GM23248 (cell line): ENCODE results near the gene FARP1.

Experiments used
- EZH2 ChIP-seq: fragments of 200-600 bp; sonication (generic); IDR thresholded peaks from 2 replicates; pipeline ENCODE4 v1.6.1; 2018; ENCODE audit warnings: antibody characterized with exemption, mild to moderate bottlenecking; ENCODE audit not compliant: insufficient read depth, poor library complexity, severe bottlenecking
- EZH2phosphoT487 ChIP-seq: fragments of 200-600 bp; sonication (generic); IDR thresholded peaks from 2 replicates; pipeline ENCODE4 v1.6.1; 2018; ENCODE audit warnings: antibody characterized with exemption, moderate library complexity, mild to moderate bottlenecking, low read depth; ENCODE audit not compliant: insufficient read depth

- TF ChIP-seq EZH2 (no peak), EZH2phosphoT487 (no peak)
Measured at GRCh38 chr13:98206946-98207345, 64.1 kb downstream of the FARP1 start.
